GM21367 (cell line): ENCODE data around the gene CTNNA3.

Experiments used
- ATAC-seq: cut with Tn5 transposase; IDR thresholded peaks from one replicate; pipeline ENCODE4 v1.9.1; 2021; ENCODE audit not compliant: unreplicated experiment

CTNNA3 gene

DNA sequence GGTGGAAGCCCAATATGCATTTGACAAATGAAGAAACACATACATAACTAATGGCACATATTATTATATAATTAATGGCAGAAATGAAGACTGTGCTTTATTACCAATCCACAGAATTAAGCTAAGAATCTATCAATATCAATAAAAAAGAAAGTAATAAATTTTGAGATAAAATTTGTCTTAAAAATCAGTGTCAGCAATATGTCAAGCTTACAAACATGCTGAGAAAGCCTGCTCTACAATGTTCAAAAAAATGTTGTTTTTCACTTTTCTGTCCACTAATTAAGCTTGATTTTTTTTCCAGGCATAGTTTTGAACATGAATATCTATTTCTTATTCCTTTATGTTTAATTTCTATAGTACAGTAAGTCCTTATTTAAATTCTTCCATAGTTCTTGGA is 1491.2 kb downstream of the CTNNA3 start:
- ATAC-seq: no peak

DNA sequence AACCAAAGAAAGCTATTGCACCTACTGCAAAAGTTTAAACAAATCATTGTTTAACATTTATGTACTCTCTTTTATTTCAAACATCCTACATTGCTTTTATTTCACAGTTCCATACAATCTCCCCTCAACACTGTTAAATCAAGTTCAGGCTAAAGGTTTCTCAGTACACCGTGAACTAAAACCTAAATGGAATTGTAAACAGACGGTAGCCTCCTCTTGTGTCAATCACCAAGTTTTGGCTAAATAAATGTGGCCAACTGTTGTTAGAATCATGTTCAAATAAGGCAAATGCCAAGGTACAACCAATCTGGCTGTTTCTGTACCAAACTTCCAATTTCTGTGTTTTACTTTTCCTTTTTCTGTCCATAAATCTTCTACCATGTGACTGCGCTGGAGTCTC is 1493.9 kb downstream of the CTNNA3 start:
- no peak for ATAC-seq

DNA sequence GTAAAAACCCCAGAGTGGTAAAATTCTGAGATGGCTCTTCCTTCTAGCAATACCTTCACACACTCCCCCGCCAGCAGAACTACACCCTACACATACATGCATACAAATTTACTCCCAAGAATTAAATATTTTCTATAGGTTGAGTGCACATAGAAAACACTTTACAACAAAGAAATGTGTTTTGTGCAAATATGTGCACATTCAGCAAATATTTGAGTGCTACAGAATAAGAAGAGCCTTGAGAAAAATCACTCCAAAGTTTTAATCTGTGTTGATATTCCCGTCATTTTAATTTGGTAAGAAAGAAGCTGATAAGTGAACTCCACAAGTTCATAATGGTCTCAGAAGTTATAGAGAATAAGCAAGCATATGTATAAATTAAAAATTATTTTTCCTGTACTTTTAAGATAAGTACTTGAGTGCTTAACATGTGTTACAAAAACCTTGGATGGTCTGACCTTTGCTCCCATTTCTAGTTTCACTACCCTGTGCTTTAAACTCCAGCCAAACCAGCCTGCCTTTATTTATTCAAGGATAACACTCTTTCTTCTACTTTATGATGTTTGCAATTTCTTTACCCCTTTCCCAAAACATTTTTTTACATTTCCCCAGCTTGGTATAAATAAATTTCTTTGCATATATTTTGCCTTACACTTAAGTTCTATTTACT is 1503.7 kb downstream of the CTNNA3 start:
- ATAC-seq: no peak

DNA sequence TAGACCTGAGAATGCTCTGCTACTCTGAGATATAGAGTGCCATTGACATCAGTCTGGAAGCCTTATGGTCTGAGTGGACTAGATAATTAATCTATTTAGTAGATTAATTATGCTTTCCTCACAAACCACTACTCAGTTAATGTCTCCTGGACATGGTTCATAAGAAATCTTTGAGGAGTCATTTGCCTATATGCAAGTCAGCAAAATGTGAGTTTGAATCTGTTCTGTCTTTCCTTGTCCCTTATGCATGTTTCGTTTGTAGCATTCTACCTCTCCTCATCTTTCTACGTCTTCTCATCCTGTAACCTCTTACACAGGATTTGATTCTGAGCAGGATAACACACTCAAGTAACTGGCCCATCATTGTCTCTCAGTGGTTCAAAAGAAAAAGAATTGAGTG is 1505.6 kb downstream of the CTNNA3 start:
- ATAC-seq: no peak

DNA sequence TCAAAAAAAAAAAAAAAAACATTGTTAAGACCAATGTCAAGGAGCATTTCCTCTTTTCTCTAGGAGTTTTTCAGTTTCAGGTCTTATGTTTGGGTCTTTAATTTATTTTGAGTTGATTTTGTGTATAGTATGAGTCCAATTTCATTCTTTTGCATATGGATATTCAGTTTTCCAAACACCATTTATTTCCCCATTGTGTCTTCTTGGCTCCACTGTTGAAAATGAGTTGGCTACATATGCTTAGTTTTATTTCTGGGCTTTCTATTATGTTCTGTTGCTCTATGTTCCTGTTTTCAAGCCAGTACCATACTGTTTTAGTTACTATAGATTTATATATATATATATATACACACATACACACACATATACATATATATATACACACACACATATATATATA is 1506.7 kb downstream of the CTNNA3 start:
- no peak for ATAC-seq

- no peak for ATAC-seq
Measured at GRCh38 chr10:66187053-66187733, 1508.8 kb downstream of the CTNNA3 start.

DNA sequence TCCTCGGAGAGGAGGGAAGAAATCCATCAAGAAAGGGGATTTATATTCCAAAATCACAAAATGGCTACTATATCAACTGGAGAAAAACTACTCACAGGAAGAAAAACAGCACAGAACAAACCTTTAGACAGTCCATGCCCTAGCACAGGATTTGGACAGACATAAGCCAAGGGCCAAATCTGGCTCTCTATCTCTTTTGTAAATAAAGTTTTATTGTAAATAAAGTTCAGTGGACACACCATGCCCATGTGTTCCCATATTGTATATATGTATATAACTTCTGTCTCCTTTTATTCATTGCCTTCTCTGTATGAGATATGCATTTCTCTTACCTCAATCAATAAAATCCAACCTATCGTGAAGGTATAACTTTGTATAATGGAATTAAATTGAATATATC is 1513.0 kb downstream of the CTNNA3 start:
- ATAC-seq: no peak

GRCh38 chr10:66180581-66181318 is 1515.2 kb downstream of the CTNNA3 start:
- ATAC-seq: peak; percentile 85

DNA sequence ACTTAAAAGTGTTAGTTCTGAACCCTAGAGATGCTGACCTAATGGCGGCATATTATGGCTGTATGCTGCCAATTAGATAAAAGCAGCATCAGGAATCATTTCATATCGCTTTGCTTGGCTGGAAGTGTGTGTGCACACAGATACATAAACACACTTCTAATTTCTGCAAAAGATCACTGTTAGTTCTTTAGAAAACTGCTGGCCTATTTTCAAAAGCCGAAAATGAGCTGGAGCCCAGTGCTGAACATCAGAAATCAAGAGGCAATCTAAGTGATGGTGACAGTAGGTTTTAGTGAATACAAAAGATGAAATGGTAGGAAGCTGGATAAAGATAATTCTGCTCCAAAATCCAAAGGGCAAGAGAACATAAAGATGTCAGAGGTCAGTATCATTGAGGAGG is 1516.0 kb downstream of the CTNNA3 start:
- ATAC-seq: no peak

DNA sequence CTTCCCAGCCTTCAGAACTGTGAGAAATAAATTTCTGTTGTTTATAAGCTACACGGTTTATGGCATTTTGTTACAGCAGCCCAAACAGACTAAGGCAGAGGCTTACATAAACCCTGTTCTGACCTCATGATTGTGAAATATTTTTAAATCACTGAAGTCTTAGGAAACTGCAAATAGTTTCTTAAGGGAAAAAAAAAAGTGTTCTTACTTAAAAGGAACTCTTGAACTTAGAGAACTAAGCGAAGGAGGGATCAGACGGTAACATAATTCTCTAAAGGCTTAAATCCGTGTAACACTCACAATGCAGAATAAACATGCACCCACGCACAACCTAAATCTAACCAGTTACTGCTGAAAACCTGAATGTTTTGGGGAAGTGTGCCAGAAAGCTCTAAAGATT is 1519.2 kb downstream of the CTNNA3 start:
- no peak for ATAC-seq

DNA sequence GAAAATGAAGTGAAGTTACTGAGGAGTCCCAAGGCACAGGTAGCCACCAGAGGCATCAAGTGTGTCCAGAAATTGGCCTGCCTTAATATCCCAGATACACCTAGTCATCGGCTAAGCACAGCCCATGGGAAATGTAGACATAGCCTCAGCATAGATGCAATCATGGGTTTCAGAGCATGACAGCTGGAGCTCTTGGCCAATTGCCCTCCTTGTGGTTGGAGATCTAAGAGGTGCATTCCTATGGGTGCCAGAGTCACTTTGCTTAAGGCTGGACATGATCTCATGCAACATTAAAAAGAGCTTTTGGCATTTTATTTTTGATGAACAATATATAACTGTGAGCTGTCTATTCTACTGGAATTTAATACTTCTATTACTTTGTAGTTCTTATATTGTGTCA is 1528.2 kb downstream of the CTNNA3 start:
- no peak for ATAC-seq

GRCh38 chr10:66162560-66163143 is 1533.3 kb downstream of the CTNNA3 start:
- ATAC-seq: no peak

GRCh38 chr10:66151346-66151745 is 1544.6 kb downstream of the CTNNA3 start:
- no peak for ATAC-seq

GRCh38 chr10:66148312-66148711 is 1547.7 kb downstream of the CTNNA3 start:
- ATAC-seq: no peak

DNA sequence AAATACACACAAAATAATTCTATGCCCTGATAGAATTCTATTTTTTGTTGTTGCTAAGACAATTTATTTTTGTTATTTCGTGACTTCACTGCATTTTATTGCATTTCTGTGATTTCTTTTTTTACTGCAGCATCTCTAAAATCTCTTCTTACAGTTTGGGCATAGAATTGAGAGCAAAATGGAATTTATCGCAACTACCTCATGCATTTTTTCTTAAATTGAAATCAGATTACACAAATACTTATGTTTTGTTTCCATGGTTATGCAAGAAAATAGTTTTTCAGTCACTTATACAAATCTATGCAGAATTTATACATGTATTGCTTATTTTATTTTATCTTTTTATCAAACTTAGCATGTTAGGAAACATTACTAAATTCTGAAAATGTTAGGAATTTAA is 1552.0 kb downstream of the CTNNA3 start:
- no peak for ATAC-seq

DNA sequence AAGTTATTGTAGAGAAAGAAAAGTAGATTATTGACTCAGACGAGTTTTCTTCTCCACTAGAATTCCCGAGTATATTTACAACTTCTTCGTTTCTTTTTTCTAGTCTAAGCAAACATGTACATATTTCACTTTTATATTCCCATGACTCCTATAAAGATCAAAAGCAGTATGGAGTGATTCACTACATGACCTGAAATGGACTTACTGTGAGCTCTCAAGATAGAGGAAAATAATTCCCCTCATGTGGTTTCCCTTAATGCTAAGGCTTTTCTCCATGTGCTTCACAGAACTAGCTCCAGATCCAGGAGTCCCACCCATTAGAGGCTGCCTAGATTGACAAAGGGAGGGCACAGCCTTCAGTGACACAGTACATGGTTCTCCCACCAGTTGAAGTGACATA is 1593.2 kb downstream of the CTNNA3 start:
- no peak for ATAC-seq

DNA sequence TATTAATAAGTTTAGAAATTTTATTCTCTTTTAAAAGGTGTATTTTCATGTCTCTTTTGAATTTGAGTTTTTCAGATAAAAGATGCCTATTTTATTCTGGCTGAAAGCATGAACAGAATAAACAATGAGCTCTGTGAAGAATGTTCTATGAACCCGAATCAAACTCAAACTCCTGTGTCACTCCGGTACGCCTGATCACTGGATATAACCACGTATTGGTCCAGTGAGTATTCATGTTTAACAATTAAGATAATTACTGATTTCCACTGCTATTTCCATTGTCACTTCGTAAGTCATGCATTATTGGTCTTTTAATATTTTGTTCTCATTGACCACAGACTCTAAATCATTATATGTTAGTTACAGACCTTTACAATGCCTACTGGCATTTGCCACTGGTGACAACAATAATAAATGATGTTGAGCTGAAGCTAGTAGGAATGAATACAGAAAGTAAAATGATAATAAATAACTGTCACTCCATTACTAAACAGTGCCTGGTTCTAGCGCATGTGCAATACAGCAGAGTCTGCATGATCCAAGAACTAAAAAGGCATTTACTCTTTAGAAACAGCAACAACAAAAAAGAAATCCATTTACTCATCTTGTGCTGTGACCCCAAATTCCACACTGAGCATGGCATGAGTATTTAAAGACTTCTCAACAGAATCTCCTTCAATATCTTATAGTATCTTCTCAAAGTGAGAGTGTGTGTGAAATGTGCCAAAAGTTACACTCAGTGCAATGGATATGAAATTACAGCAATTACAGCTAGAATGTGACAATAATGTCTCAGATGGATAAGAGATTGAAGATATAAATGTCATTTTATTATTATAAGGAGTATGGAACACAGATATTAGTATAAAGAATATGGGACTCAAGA is 1597.2 kb downstream of the CTNNA3 start:
- ATAC-seq: no peak

DNA sequence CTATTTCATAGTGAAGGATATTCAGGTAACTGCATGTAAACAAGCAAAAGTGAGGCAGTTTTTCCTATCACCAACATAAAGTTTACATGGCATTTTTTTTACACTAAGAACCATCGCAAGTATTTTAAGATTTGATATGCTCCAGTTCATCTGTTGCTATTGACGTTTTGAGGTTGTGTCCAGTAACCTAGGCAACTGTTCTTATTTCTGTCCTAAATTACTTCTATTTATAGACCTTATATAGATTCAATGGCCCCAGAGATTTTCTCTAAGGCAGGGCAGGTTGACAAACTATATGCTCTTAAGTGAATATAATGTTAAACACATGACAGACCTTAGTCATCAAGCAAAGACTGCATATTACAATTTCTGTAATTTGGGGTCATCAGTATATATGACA is 1600.4 kb downstream of the CTNNA3 start:
- ATAC-seq: no peak

GRCh38 chr10:66085906-66086305 is 1610.1 kb downstream of the CTNNA3 start:
- no peak for ATAC-seq

DNA sequence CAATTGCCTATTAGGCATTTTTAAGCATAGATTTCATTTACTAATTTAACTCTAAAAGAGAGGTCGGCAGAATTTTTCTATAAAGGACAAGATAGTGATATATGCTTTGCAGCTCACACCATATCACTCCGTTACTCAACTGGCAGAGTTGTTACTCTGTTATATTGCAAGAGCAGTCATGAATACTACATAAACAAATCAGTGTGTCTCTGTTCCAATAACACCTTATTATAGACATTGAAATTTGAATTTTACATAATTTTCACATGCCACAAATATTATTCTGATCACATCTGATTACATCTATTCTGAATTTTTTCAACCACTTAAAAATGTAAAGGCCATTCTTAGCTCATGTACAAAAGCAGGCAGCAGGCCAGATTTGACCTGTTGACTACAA is 1624.1 kb downstream of the CTNNA3 start:
- ATAC-seq: no peak

GRCh38 chr10:66058594-66058993 is 1637.4 kb downstream of the CTNNA3 start:
- ATAC-seq: no peak
